Panc1 (cell line): Measurements from ENCODE around the gene ANGPTL1.

Experiments
- POLR2AphosphoS5 ChIP-seq: IDR thresholded peaks from 2 replicates; pipeline ENCODE4 v1.6.1; 2012; ENCODE audit warnings: mild to moderate bottlenecking, low read depth, low read length, moderate library complexity
- TCF7L2 ChIP-seq: IDR thresholded peaks from 2 replicates; pipeline ENCODE4 v1.6.1; 2011; ENCODE audit warnings: mild to moderate bottlenecking, low read depth, low read length, inconsistent platforms
- TF ChIP-seq, protein P1 (sequence below): fragments of 450-650 bp; IDR thresholded peaks from 2 replicates; pipeline ENCODE4 v1.5.1; 2017; ENCODE audit warnings: mild to moderate bottlenecking
- TF ChIP-seq, protein P2 (sequence below), 2 experiments: IDR thresholded peaks; 2 replicates each; pipeline ENCODE4 v1.6.1; 2011 to 2012; ENCODE audit warnings: low read depth in 2 of 2, control low read depth in 1 of 2, low read length in 1 of 2, mild to moderate bottlenecking in 1 of 2, moderate library complexity in 1 of 2; ENCODE audit not compliant: insufficient read depth in 1 of 2

DNA sequence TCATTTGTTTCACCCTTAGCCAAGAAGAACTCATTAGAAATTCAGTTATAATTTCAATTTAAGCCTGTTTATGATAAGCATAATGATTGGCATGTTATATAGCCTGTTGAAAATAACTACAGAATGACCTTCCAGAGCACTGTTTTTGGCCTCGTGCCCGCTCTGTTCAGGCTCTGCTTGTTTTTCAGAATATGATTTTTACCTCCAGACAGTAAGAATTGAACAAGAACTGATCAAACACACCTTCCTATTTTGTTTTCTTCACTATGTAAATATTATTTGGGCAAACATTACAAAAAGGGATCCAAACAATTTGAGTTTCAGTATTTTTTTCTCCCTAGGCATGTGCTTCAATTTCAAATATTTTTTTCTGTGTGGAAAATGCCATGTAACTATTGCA lies 48.1 kb upstream of the ANGPTL1 start:
- TF ChIP-seq, protein P1, sequence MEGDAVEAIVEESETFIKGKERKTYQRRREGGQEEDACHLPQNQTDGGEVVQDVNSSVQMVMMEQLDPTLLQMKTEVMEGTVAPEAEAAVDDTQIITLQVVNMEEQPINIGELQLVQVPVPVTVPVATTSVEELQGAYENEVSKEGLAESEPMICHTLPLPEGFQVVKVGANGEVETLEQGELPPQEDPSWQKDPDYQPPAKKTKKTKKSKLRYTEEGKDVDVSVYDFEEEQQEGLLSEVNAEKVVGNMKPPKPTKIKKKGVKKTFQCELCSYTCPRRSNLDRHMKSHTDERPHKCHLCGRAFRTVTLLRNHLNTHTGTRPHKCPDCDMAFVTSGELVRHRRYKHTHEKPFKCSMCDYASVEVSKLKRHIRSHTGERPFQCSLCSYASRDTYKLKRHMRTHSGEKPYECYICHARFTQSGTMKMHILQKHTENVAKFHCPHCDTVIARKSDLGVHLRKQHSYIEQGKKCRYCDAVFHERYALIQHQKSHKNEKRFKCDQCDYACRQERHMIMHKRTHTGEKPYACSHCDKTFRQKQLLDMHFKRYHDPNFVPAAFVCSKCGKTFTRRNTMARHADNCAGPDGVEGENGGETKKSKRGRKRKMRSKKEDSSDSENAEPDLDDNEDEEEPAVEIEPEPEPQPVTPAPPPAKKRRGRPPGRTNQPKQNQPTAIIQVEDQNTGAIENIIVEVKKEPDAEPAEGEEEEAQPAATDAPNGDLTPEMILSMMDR, result no peak
- TF ChIP-seq TCF7L2 (no peak), POLR2AphosphoS5 (no peak)
- TF ChIP-seq, protein P2, sequence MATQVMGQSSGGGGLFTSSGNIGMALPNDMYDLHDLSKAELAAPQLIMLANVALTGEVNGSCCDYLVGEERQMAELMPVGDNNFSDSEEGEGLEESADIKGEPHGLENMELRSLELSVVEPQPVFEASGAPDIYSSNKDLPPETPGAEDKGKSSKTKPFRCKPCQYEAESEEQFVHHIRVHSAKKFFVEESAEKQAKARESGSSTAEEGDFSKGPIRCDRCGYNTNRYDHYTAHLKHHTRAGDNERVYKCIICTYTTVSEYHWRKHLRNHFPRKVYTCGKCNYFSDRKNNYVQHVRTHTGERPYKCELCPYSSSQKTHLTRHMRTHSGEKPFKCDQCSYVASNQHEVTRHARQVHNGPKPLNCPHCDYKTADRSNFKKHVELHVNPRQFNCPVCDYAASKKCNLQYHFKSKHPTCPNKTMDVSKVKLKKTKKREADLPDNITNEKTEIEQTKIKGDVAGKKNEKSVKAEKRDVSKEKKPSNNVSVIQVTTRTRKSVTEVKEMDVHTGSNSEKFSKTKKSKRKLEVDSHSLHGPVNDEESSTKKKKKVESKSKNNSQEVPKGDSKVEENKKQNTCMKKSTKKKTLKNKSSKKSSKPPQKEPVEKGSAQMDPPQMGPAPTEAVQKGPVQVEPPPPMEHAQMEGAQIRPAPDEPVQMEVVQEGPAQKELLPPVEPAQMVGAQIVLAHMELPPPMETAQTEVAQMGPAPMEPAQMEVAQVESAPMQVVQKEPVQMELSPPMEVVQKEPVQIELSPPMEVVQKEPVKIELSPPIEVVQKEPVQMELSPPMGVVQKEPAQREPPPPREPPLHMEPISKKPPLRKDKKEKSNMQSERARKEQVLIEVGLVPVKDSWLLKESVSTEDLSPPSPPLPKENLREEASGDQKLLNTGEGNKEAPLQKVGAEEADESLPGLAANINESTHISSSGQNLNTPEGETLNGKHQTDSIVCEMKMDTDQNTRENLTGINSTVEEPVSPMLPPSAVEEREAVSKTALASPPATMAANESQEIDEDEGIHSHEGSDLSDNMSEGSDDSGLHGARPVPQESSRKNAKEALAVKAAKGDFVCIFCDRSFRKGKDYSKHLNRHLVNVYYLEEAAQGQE (IDR thresholded peaks at IDR 0.05; ENCODE audit: insufficient read depth in 1 of 2, low read depth in 2 of 2, low read length in 1 of 2), result no peak
